ENCODE measurements around the gene CCDC69.

CCDC69 gene

GRCh38 chr5:151140686-151141459 lies 83.0 kb downstream of the CCDC69 start:
- DNase-seq (ENCODE audit: low spot score), result peak; percentile 55

DNA sequence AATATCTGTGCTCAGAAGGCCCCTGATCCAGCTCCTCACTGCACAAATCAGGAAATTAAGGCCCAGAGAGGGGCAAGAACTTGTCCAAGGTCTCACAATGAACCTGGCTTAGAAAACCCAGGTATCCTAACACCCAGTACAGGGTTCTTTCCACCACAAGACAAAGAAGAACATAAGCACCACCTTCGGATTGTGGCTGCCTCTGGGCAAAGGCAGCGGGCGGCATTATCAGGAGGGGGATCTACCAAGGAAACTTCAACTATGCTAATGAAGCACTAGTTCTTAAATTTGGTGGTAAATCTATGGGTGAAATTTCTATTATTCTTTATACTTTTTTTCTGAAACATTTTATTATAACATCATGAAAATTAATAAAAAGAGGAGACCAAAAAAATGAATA lies 84.2 kb downstream of the CCDC69 start:
- no peak for DNase-seq (ENCODE audit: low spot score)

DNA sequence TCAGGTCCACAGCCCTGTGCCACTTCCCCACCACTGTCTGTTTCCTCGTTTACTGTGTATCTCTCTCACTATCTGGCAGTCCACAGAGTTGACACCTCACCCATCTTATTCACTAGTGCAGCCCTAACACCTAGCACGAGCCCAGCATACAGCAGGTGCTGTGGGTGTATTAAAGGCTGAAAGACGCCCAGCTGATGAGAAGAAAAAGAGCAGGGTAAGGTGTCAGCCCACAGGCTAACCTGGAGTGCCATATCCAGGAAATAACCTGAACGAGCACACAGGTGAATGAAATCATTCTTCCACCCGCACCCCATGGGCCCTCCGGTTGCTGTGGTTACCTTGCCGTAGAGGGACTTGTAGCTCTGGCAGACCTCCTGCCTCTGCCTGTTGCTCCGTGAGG lies 84.9 kb downstream of the CCDC69 start:
- DNase-seq (ENCODE audit: low spot score), result no peak

DNA sequence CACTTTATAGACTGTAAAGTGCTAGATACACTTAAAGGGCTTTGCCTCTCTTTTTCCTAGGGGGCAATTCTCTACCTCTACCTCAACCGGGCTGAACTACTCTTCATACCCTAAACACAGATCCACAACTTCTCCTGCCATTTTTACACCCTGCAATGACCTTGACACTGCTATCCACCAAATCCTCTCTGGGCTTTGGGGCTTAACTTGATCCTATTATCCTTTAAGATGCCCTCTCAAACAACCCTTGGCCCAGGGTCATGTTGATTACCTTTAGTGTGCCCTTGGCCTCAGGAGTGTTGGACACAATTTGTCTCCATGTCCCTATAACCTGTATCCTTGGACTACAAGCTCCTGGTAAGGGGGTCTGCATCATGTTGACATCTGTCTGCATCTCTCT lies 85.8 kb downstream of the CCDC69 start:
- DNase-seq (ENCODE audit: low spot score), result no peak

GRCh38 chr5:151137067-151137825 lies 86.6 kb downstream of the CCDC69 start:
- DNase-seq (ENCODE audit: low spot score), result no peak

DNA sequence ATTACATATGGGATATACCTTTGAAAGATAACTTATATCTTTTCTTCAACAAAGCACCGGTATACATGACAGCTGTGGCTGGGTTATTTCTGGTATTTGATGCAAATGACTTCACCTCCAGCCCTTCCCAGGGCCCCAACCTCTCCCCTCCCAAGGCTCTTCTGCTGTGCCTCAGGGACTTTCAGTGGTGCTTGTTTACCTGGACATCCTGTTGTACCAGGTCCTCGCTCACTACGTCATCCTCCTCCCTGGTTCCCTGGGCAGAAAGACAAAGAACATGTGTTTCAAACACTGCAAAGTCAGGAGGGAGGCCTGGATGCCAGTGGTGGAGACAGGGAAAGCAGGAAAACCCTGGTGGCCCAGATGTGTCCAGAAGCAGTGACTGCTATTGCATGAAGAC lies 89.7 kb downstream of the CCDC69 start:
- no peak for DNase-seq (ENCODE audit: low spot score)

DNA sequence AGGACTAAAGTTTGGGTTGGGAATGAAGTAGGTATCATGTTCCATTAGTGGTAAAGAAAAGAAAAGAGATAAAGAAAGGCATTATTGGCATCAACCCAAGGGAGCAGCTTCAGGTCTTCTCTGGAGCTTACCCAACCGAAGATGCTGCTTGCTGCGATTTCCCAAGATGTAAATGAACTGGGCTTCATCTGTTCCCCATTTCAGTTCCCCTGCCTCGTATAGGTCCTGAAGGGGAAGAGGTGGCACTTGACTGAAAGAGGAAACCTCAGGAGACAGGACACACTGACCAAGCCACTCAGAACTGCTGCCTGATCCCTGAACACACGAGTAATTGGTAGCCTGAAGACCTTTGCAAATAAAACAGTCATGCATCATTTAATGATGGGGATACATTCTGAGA lies 90.9 kb downstream of the CCDC69 start:
- DNase-seq (ENCODE audit: low spot score), result peak; percentile 72

Measured in Ammon's horn (tissue), 1 donor.